Epithelial cell of prostate (primary cell): ENCODE results near the gene SSR4.

Experiments
- DNase-seq: peaks from one replicate; pipeline ENCODE4 v3.0.0-alpha.2; 2011; ENCODE audit warnings: low read depth, low spot score
- H3K27ac ChIP-seq: fragments of 450-650 bp; 2 replicates; pipeline ENCODE4 v1.5.1; 2017; ENCODE audit warnings: mild to moderate bottlenecking

The SSR4 gene

GRCh38 chrX:153768311-153769157 is 25.9 kb upstream of the SSR4 start:
- DNase-seq = no peak
- H3K27ac ChIP-seq = no peak overlapping the region

- H3K27ac ChIP-seq = no peak overlapping the region
- DNase-seq = no peak
Measured at GRCh38 chrX:153769158-153769864, 25.2 kb upstream of the SSR4 start.

GRCh38 chrX:153769865-153770600 is 24.4 kb upstream of the SSR4 start:
- H3K27ac ChIP-seq = no peak overlapping the region
- no peak for DNase-seq

GRCh38 chrX:153770601-153771414 is 23.7 kb upstream of the SSR4 start:
- no peak for DNase-seq
- H3K27ac ChIP-seq = no peak overlapping the region

GRCh38 chrX:153771415-153772315 is 22.8 kb upstream of the SSR4 start:
- DNase-seq = no peak

GRCh38 chrX:153772316-153773217 is 21.9 kb upstream of the SSR4 start:
- DNase-seq = no peak
- H3K27ac ChIP-seq = no peak overlapping the region

More at GRCh38 chrX:153771415-153772315, 22.8 kb upstream of the SSR4 start:
- H3K27ac ChIP-seq = no peak overlapping the region

- DNase-seq = no peak
- no peak overlapping the region for H3K27ac ChIP-seq
Measured at GRCh38 chrX:153773218-153773611, 21.3 kb upstream of the SSR4 start.

- no peak overlapping the region for H3K27ac ChIP-seq
- no peak for DNase-seq
Measured at GRCh38 chrX:153773741-153774575, 20.5 kb upstream of the SSR4 start.

- DNase-seq = no peak
- no peak overlapping the region for H3K27ac ChIP-seq
Measured at GRCh38 chrX:153774576-153775292, 19.7 kb upstream of the SSR4 start.

- H3K27ac ChIP-seq = no peak overlapping the region
- DNase-seq = no peak
Measured at GRCh38 chrX:153775293-153776119, 19.0 kb upstream of the SSR4 start.

- H3K27ac ChIP-seq = no peak overlapping the region
- no peak for DNase-seq
Measured at GRCh38 chrX:153776120-153776599, 18.3 kb upstream of the SSR4 start.

- no peak for DNase-seq
- no peak overlapping the region for H3K27ac ChIP-seq
Measured at GRCh38 chrX:153776611-153777045, 17.8 kb upstream of the SSR4 start.

- no peak for DNase-seq
- H3K27ac ChIP-seq = no peak overlapping the region
Measured at GRCh38 chrX:153777261-153778090, 17.0 kb upstream of the SSR4 start.

- DNase-seq = no peak
- H3K27ac ChIP-seq = no peak overlapping the region
Measured at GRCh38 chrX:153778181-153778580, 16.3 kb upstream of the SSR4 start.

- no peak for DNase-seq
- H3K27ac ChIP-seq = no peak overlapping the region
Measured at GRCh38 chrX:153778684-153779101, 15.8 kb upstream of the SSR4 start.
